H1 (cell line): ENCODE data around the gene CRIP1. TPM values are rescaled to one million over a fixed set of nuclear protein-coding genes. Genes with fewer than 3 reads are reported as not detected.

Experiments
- EZH2 ChIP-seq: fragments of 200-600 bp; sonication (generic); IDR thresholded peaks from 2 replicates; pipeline ENCODE4 v1.7.1; 2012; ENCODE audit warnings: low read depth, mild to moderate bottlenecking, moderate library complexity, low read length, inconsistent platforms; ENCODE audit not compliant: severe bottlenecking
- polyA plus RNA-seq, 7 experiments: library from polyadenylated mRNA; depleted of rRNA in 3 of 7; stranded (reverse) in 5 of 7; unstranded in 2 of 7; fragments of >200 nt in 5 of 7; fragments of 200-250 nt in 2 of 7; gene quantifications; 1 replicate in 5 of 7; 2 replicates in 1 of 7; 4 replicates in 1 of 7; pipeline versions ENCODE4 v1.2.1 to v1.2.3, GENCODE V29; 2011 to 2013; ENCODE audit warnings: missing spikeins in 2 of 7, mixed read lengths in 2 of 7
- total RNA-seq: library from RNA; stranded (reverse); fragmentation: NEBNext Ultra II Directional; extraction: Animal tissue kit (Norgen Biotek cat#: 25700); gene quantifications from 2 replicates; pipeline ENCODE4 v1.2.1, GENCODE V29; 2021
- TF ChIP-seq, protein P1 (sequence below): IDR thresholded peaks from 2 replicates; pipeline ENCODE4 v1.6.1; 2011; ENCODE audit warnings: low read length, improper control_type of control experiment

Gene CRIP1
- total and polyA plus RNA-seq, 2 of the 8 experiments (the other 6 are each of a cell fraction or from before 2014, with no cell fraction given), result 1.2 to 2.2 TPM

DNA sequence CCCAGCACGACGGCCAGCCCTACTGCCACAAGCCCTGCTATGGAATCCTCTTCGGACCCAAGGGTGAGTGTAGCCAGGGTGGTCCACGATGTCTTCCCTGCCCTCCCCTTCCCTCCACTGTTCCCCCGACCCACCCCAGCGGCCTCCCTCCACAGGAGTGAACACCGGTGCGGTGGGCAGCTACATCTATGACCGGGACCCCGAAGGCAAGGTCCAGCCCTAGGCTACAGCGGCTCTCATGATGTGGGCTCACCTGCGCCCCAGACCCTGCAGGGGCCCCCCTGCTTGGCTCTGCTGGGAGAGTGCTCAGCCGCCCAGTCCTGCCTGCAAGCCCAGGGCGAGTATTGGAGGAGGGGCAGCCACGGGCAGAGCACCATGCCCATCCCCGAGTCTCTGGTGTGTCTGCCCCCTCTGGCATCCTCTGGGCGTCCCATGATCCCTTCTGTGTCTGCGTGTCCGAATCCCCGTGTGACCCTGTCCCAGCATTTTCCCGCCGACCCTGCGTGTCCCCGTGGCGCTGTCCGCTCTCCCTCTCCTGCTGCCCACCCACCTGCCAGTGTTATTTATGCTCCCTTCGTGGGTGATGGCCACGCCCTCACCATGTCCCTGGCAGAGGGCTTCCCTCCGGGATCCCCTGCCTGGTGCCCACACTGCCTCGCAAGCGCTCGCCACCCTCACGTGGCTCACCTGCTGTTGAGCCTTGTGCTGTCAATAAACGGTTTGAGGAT lies 7.1 kb upstream of the CRIP1 start (continued):
- peak; percentile 73 for TF ChIP-seq EZH2
- TF ChIP-seq, protein P1, sequence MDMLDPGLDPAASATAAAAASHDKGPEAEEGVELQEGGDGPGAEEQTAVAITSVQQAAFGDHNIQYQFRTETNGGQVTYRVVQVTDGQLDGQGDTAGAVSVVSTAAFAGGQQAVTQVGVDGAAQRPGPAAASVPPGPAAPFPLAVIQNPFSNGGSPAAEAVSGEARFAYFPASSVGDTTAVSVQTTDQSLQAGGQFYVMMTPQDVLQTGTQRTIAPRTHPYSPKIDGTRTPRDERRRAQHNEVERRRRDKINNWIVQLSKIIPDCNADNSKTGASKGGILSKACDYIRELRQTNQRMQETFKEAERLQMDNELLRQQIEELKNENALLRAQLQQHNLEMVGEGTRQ, result no peak
